Heart right ventricle (tissue), 16 donors: ENCODE results near the gene SLC6A5. TPM values are rescaled to one million over a fixed set of nuclear protein-coding genes. Genes with fewer than 3 reads are reported as not detected.

ENCODE experiments used
- ATAC-seq, 8 donors: fragments of 200-7000 bp; cut with Tn5 transposase; one replicate each; pipeline ENCODE4 v1.9.1; 2020; ENCODE audit warnings: mild to moderate bottlenecking in 8 of 8, moderate library complexity in 8 of 8, moderate number of reproducible peaks in 1 of 8
- DNase-seq, 2 donors: peaks; one replicate each; pipeline ENCODE4 v3.0.0-alpha.2; 2020
- H3K27ac ChIP-seq, 10 donors: fragments of 200-600 bp; sonication (generic) in 2 of 10; one replicate each; pipeline versions ENCODE4 v1.5.0 to v1.8.0; 2020 to 2022; ENCODE audit warnings: mild to moderate bottlenecking in 3 of 10
- H3K27me3 ChIP-seq, 7 donors: fragments of 200-600 bp; one replicate each; pipeline ENCODE4 v1.8.0; 2021 to 2022; ENCODE audit warnings: mild to moderate bottlenecking in 2 of 7
- H3K36me3 ChIP-seq, 9 donors: fragments of 200-600 bp; sonication (generic) in 1 of 9; one replicate each; pipeline versions ENCODE4 v1.5.0 to v1.8.0; 2020 to 2022; ENCODE audit warnings: mild to moderate bottlenecking in 2 of 9
- H3K4me1 ChIP-seq, 9 donors: fragments of 200-600 bp; sonication (generic) in 1 of 9; one replicate each; pipeline versions ENCODE4 v1.5.0 to v1.8.0; 2020 to 2022; ENCODE audit warnings: mild to moderate bottlenecking in 4 of 9
- H3K4me3 ChIP-seq, 10 donors: fragments of 200-600 bp; sonication (generic) in 2 of 10; one replicate each; pipeline versions ENCODE4 v1.5.0 to v1.8.0; 2020 to 2022; ENCODE audit warnings: mild to moderate bottlenecking in 7 of 10, moderate library complexity in 2 of 10
- H3K9me3 ChIP-seq, 11 donors: fragments of 200-600 bp in 10 of 11; sonication (generic) in 2 of 11; one replicate each; pipeline versions ENCODE4 v1.5.0 to v1.8.0; 2013 to 2022; ENCODE audit warnings: mild to moderate bottlenecking in 2 of 11, control low read depth in 1 of 11, moderate library complexity in 1 of 11
- WGBS, 2 donors: extraction: QIAGEN DNeasy Blood & Tissue Kit; methylation state at CpG; one replicate each; pipeline ENCODE4 v1.1.7; 2013; ENCODE audit warnings: inconsistent platforms in 1 of 2; 5-methylcytosine and 5-hydroxymethylcytosine counted together
- intact Hi-C, 10 donors: fragments of 100-400 bp; cut with DNase I; formaldehyde crosslinking; loops; one replicate each; pipeline versions ENCODE4 v1.11.1 to v1.14.2; 2022
- polyA plus RNA-seq, 2 donors: library from polyadenylated mRNA; stranded (reverse); fragments of 200-250 nt; gene quantifications; one replicate each; pipeline ENCODE4 v1.2.3, GENCODE V29; 2013
- total RNA-seq, 10 donors: library from RNA; stranded (reverse); fragmentation: NEBNext Ultra II Directional in 3 of 10; extraction: Animal tissue kit (Norgen Biotek cat#: 25700) in 3 of 10; gene quantifications; one replicate each; pipeline versions ENCODE4 v1.2.1 to v1.2.4, GENCODE V29; 2021 to 2023
- TF ChIP-seq, protein P1 (sequence below), 9 donors: fragments of 200-600 bp; sonication (generic) in 2 of 9; IDR thresholded peaks; one replicate each; pipeline versions ENCODE4 v1.5.0 to v1.8.0; 2021 to 2022; ENCODE audit warnings: antibody characterized with exemption in 9 of 9, mild to moderate bottlenecking in 5 of 9, moderate library complexity in 1 of 9
- donor health status: Arrhythmogenic right ventricular cardiomyopathy.
- donor health status: ischemic (EF 13 %, LVEDD 7.1; RV severe dilation, severe dysfunction).
- donor health status: healthy with polysubstance abuse.
- donor health status: DM: no; HTN: yes; CAD: no.
- donor health status: DM: no; HTN: no; CAD: no.
- donor health status: ischemic (EF 25% LVEDD 6.9; RV normal size, moderate dysfunction).
- donor health status: ischemic (EF 25% LVEDD 5.7; RV mildly dilated, moderate dysfunction).
- donor health status: healthy.
- donor health status: DM: yes; HTN: yes; CAD: no.
- donor health status: Ischemic cardiomyopathy.
- donor health status: ischemic (EF 35%, LVEDD 5.7; RV mildly dilated, moderate dysfunction).
- donor health status: nonischemic (EF 11% LVEDD 7.7; RV severe dilation, severe dysfunction).
- donor health status: DM: yes; HTN: yes; CAD: no.
- donor health status: PGD.
- donor health status: ischemic (EF 29% LVEDD 5.4; RV normal size, mild dysfunction).
- donor health status: nonischemic (EF 23%, LVEDD 6.1; RV moderate dilation, normal function).

SLC6A5 gene
- total and polyA plus RNA-seq, 12 donors, result not detected

GRCh38 chr11:20595101-20595500, 4.3 kb upstream of the SLC6A5 start:
- TF ChIP-seq, protein P1, sequence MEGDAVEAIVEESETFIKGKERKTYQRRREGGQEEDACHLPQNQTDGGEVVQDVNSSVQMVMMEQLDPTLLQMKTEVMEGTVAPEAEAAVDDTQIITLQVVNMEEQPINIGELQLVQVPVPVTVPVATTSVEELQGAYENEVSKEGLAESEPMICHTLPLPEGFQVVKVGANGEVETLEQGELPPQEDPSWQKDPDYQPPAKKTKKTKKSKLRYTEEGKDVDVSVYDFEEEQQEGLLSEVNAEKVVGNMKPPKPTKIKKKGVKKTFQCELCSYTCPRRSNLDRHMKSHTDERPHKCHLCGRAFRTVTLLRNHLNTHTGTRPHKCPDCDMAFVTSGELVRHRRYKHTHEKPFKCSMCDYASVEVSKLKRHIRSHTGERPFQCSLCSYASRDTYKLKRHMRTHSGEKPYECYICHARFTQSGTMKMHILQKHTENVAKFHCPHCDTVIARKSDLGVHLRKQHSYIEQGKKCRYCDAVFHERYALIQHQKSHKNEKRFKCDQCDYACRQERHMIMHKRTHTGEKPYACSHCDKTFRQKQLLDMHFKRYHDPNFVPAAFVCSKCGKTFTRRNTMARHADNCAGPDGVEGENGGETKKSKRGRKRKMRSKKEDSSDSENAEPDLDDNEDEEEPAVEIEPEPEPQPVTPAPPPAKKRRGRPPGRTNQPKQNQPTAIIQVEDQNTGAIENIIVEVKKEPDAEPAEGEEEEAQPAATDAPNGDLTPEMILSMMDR (IDR thresholded peaks at IDR 0.05), result no peak
- 84 to 85% methylated on average over 5 of the region's 5 CpGs for WGBS, 2 donors
- intact Hi-C loops, result no loop called here
- peaks cover 0 to 86% (median 77%) of the 10 kb centered on the region in 7 donors for H3K27me3 ChIP-seq
- no peaks in the 10 kb centered on the region for H3K9me3 ChIP-seq
- no peak overlapping the region for H3K4me3 ChIP-seq
- ATAC-seq, result no peak
- peaks cover 0 to 14% (median 7%) of the 10 kb centered on the region in 9 donors for H3K4me1 ChIP-seq
- DNase-seq, result no peak
- no peaks in the 10 kb centered on the region for H3K36me3 ChIP-seq
- H3K27ac ChIP-seq, result no peak overlapping the region

DNA sequence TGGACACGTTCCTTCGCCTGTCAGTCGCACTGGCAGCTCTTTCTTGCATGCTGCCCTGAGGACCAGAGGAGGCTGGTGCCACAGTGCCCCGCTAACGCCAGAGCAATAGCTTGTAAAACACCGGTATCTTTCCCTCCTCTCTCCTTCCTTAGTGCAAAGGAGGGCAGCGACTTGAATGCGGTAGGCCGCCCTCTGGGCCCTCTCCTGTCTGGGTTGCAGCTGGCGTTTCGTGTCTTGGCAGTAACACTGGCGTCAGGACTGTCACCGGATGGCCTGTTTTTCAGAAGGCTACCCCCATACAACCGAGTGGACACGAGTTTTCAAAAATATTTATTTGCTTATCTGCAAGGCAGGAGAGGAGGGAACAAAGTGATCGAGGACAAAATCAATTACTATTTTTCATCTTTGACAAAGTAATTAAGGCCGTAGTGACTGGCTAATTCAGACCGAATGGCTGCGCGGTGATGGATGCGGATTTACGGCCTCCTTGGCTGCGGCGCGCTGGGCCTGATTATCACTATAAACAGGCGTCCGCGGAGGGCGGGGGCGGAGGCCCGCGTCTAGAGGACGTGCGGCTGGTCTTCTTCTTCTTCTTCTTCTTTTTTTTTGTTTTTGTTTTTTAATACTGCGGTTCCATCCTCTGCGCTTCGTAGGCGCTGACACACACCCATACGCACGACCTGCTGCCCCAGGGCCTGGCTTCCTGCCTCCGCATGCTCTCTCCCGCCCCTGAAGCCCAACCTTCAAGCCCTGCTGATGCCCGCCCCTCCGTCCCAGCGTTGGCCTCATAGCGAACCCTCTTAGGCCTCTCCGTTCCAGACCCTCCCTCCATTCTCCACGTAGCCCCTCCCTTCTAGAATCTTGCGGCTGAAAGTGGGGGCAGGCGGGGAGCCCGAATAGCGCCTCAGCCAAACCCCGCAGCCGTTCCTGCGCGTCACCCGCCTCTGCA, 2.9 kb upstream of the SLC6A5 start:
- TF ChIP-seq, protein P1 (IDR thresholded peaks at IDR 0.05), result no peak
- WGBS, 2 donors, result 8 to 9% methylated on average over 57 of the region's 57 CpGs
- DNase-seq (no peak), ATAC-seq (peak in 2 of 8 donors; percentile 33 to 41)
- peaks cover 13 to 97% (median 86%) of the 10 kb centered on the region in 7 donors for H3K27me3 ChIP-seq
- intact Hi-C loops, result no loop called here
- no peaks in the 10 kb centered on the region for H3K9me3 ChIP-seq
- H3K36me3 ChIP-seq, result no peaks in the 10 kb centered on the region
- peak overlapping the region in 6 of 10 donors; percentile 7 to 26 (median 19) for H3K4me3 ChIP-seq
- no peak overlapping the region for H3K27ac ChIP-seq
- H3K4me1 ChIP-seq, result peaks cover 0 to 14% (median 7%) of the 10 kb centered on the region in 9 donors

DNA sequence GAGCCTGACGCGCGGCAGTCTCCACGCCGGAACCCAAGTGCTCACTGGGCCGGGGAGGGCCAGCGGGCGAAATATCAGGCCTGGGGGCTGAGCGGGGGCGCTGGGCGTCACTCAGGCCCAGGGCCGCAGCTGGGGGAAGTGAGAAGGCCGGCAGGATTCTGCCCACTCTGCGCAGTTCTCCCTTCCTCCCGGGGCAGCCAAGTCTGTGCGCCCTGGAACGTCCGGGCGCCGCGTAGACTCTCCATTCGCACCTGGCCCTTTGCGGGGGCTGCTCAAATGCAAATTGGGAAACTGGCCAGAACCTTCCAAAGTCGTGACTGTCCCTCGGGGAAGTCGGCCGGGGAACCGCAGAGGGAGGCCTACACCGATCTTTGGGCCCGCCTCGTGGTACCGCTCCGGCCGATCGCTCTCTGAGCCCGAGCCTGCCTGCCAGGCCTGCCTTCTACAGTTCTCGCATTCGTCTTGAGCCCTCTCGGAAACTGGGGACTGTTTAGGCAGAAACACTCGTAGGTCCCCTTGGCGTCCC, 2.2 kb upstream of the SLC6A5 start:
- peak in 1 of 8 donors; percentile 11 for ATAC-seq
- Histone ChIP-seq H3K9me3 (no peaks in the 10 kb centered on the region), H3K27ac (no peak overlapping the region), H3K36me3 (no peaks in the 10 kb centered on the region), H3K4me3 (peak overlapping the region in 6 of 10 donors; percentile 7 to 26 (median 19)), H3K27me3 (peaks cover 18 to 100% (median 91%) of the 10 kb centered on the region in 7 donors), H3K4me1 (peaks cover 0 to 14% (median 7%) of the 10 kb centered on the region in 9 donors)
- DNase-seq, result no peak
- TF ChIP-seq, protein P1 (IDR thresholded peaks at IDR 0.05), result no peak
- 1 to 2% methylated on average over 41 of the region's 41 CpGs for WGBS, 2 donors
- intact Hi-C loops, result no loop called here

DNA sequence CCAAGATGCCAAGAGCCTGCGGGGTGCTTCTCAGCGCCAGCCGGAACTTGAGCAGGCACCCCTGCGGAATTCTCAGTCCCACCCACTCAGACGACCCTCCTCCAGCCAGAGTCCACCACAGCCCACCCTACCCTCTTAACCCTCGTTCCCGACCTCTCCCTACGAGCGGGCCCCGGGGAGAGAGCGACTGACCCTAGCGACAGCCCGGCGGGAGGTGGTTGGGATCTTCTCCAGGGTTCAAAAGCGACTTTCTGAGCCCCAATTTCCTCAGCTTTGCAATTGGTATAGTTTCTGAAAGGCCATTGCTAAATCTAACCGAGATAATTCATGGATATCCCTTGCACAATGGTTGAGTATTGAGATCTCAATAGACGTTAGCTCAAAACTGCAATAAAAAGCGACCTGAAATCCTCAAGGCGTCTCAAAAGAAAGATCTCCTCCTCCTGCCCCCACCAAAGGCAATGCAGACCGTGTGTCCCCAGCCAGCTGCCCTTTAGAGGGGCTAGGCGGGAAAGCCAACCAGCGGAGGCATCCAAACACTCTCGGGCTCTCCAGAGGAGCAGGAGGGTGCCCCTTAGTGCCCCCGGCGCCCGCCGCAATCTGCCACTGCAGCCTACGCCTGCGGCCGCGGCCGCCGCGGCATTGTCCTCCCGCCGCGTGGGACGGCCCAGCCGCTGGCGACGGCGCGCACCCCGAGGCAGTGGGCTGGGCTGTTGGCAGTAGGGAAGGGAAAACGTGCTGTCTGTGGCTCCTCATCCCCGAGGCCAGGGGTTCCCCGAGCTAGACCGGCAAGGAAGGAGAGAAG, 1.5 kb upstream of the SLC6A5 start:
- intact Hi-C loops, result no loop called here
- TF ChIP-seq, protein P1 (IDR thresholded peaks at IDR 0.05), result no peak
- Histone ChIP-seq H3K27ac (no peak overlapping the region), H3K4me3 (peak overlapping the region in 1 of 10 donors; percentile 22), H3K27me3 (peaks cover 21 to 100% (median 98%) of the 10 kb centered on the region in 7 donors), H3K9me3 (no peaks in the 10 kb centered on the region), H3K36me3 (no peaks in the 10 kb centered on the region), H3K4me1 (peaks cover 0 to 14% (median 7%) of the 10 kb centered on the region in 9 donors)
- DNase-seq (no peak), ATAC-seq (no peak)
- WGBS, 2 donors, result 1 to 2% methylated on average over 48 of the region's 48 CpGs
